Activated CD4-positive, alpha-beta memory T cell treated with anti-CD3 and anti-CD28 coated beads, Interleukin-2, amount 10 ng/mL, durations not matched to agents 7 days and 5 days (primary cell): ENCODE results near the gene SLC6A3. TPM values are rescaled to one million over a fixed set of nuclear protein-coding genes. Genes with fewer than 3 reads are reported as not detected.

Source experiments
- CTCF ChIA-PET: fragments of 350-600 bp; sonication (Branson Sonifier 250); formaldehyde crosslinking; loops from one replicate; lab custom pipeline; 2021; ENCODE audit warnings: antibody characterized with exemption, inconsistent platforms; lab: Charles Lee
- POLR2A ChIA-PET: fragments of 350-600 bp; sonication (Branson Sonifier 250); formaldehyde crosslinking; loops from one replicate; lab custom pipeline; 2021; ENCODE audit warnings: antibody characterized with exemption; lab: Charles Lee
- DNase-seq: peaks from one replicate; pipeline ENCODE4 v3.0.0-alpha.2; 2020
- H3K27ac Mint-ChIP-seq: one replicate; pipeline ENCODE4 v1.8.0; 2021; ENCODE audit warnings: mild to moderate bottlenecking, mixed read lengths
- H3K27me3 Mint-ChIP-seq: one replicate; pipeline ENCODE4 v1.8.0; 2021; ENCODE audit warnings: mixed read lengths
- H3K36me3 Mint-ChIP-seq: one replicate; pipeline ENCODE4 v1.8.0; 2021; ENCODE audit warnings: low read depth, mixed read lengths
- H3K4me1 Mint-ChIP-seq: one replicate; pipeline ENCODE4 v1.8.0; 2021; ENCODE audit warnings: mixed read lengths
- H3K4me3 Mint-ChIP-seq: one replicate; pipeline ENCODE4 v1.8.0; 2021; ENCODE audit warnings: mild to moderate bottlenecking, mixed read lengths
- H3K9me3 Mint-ChIP-seq: one replicate; pipeline ENCODE4 v1.8.0; 2021; ENCODE audit warnings: mixed read lengths
- total RNA-seq, 2 experiments: library from RNA; stranded (reverse); gene quantifications; one replicate each; pipeline ENCODE4 v1.2.3, GENCODE V29; 2021

SLC6A3 gene
- total RNA-seq, 2 experiments from 2014 or later: not detected

- Mint-ChIP-seq H3K4me3 (no peak overlapping the region), H3K9me3 (peaks cover 3% of the 10 kb centered on the region), H3K27me3 (peaks cover 27% of the 10 kb centered on the region), H3K4me1 (no peaks in the 10 kb centered on the region), H3K36me3 (no peaks in the 10 kb centered on the region), H3K27ac (no peak overlapping the region)
- POLR2A ChIA-PET: no interaction called here
- DNase-seq: no peak
- CTCF ChIA-PET: no interaction called here
These were observed 5.1 kb downstream of the SLC6A3 start for GRCh38 chr5:1440098-1440493.

GRCh38 chr5:1439388-1440097, 5.7 kb downstream of the SLC6A3 start:
- Mint-ChIP-seq H3K27me3 (peaks cover 24% of the 10 kb centered on the region), H3K27ac (no peak overlapping the region), H3K36me3 (no peaks in the 10 kb centered on the region), H3K9me3 (peaks cover 3% of the 10 kb centered on the region), H3K4me1 (no peaks in the 10 kb centered on the region), H3K4me3 (no peak overlapping the region)
- CTCF ChIA-PET: no interaction called here
- no peak for DNase-seq
- POLR2A ChIA-PET: no interaction called here

- CTCF ChIA-PET: no interaction called here
- Mint-ChIP-seq H3K27ac (no peak overlapping the region), H3K27me3 (peaks cover 20% of the 10 kb centered on the region), H3K36me3 (no peaks in the 10 kb centered on the region), H3K4me3 (no peak overlapping the region), H3K9me3 (peaks cover 3% of the 10 kb centered on the region), H3K4me1 (no peaks in the 10 kb centered on the region)
- DNase-seq: no peak
- POLR2A ChIA-PET: no interaction called here
These were observed 6.4 kb downstream of the SLC6A3 start for GRCh38 chr5:1438871-1439270.

GRCh38 chr5:1437876-1438559, 7.2 kb downstream of the SLC6A3 start:
- DNase-seq: no peak
- peaks cover 11% of the 10 kb centered on the region for H3K27me3 Mint-ChIP-seq
- H3K27ac Mint-ChIP-seq: no peak overlapping the region
- ChIA-PET CTCF (no interaction called here), POLR2A (no interaction called here)
- peaks cover 9% of the 10 kb centered on the region for H3K9me3 Mint-ChIP-seq
- H3K4me1 Mint-ChIP-seq: no peaks in the 10 kb centered on the region
- H3K4me3 Mint-ChIP-seq: no peak overlapping the region
- H3K36me3 Mint-ChIP-seq: no peaks in the 10 kb centered on the region

- H3K9me3 Mint-ChIP-seq: peaks cover 9% of the 10 kb centered on the region
- POLR2A ChIA-PET: no interaction called here
- no peaks in the 10 kb centered on the region for H3K36me3 Mint-ChIP-seq
- no peak for DNase-seq
- H3K4me1 Mint-ChIP-seq: no peaks in the 10 kb centered on the region
- peaks cover 6% of the 10 kb centered on the region for H3K27me3 Mint-ChIP-seq
- H3K27ac Mint-ChIP-seq: no peak overlapping the region
- H3K4me3 Mint-ChIP-seq: no peak overlapping the region
- CTCF ChIA-PET: no interaction called here
These were observed 7.9 kb downstream of the SLC6A3 start for GRCh38 chr5:1437226-1437829.

- Mint-ChIP-seq H3K4me1 (no peaks in the 10 kb centered on the region), H3K27me3 (peaks cover 6% of the 10 kb centered on the region), H3K4me3 (no peak overlapping the region), H3K36me3 (no peaks in the 10 kb centered on the region), H3K9me3 (peaks cover 9% of the 10 kb centered on the region), H3K27ac (no peak overlapping the region)
- ChIA-PET POLR2A (no interaction called here), CTCF (no interaction called here)
- DNase-seq: no peak
These were observed 8.6 kb downstream of the SLC6A3 start for GRCh38 chr5:1436681-1437080.

- no peak overlapping the region for H3K27ac Mint-ChIP-seq
- H3K9me3 Mint-ChIP-seq: peaks cover 9% of the 10 kb centered on the region
- no peaks in the 10 kb centered on the region for H3K36me3 Mint-ChIP-seq
- no peaks in the 10 kb centered on the region for H3K4me1 Mint-ChIP-seq
- ChIA-PET CTCF (no interaction called here), POLR2A (no interaction called here)
- DNase-seq: no peak
- H3K4me3 Mint-ChIP-seq: no peak overlapping the region
- H3K27me3 Mint-ChIP-seq: peaks cover 6% of the 10 kb centered on the region
These were observed 9.2 kb downstream of the SLC6A3 start for GRCh38 chr5:1436036-1436435.

GRCh38 chr5:1435369-1435768, 9.9 kb downstream of the SLC6A3 start:
- Mint-ChIP-seq H3K36me3 (no peaks in the 10 kb centered on the region), H3K4me1 (no peaks in the 10 kb centered on the region), H3K27ac (no peak overlapping the region), H3K4me3 (no peak overlapping the region), H3K9me3 (peaks cover 9% of the 10 kb centered on the region), H3K27me3 (peaks cover 4% of the 10 kb centered on the region)
- POLR2A ChIA-PET: no interaction called here
- DNase-seq: no peak
- CTCF ChIA-PET: no interaction called here

- no peak overlapping the region for H3K27ac Mint-ChIP-seq
- peaks cover 6% of the 10 kb centered on the region for H3K36me3 Mint-ChIP-seq
- no peak for DNase-seq
- H3K9me3 Mint-ChIP-seq: peaks cover 26% of the 10 kb centered on the region
- CTCF ChIA-PET: no interaction called here
- H3K27me3 Mint-ChIP-seq: no peaks in the 10 kb centered on the region
- POLR2A ChIA-PET: no interaction called here
- no peak overlapping the region for H3K4me3 Mint-ChIP-seq
- no peaks in the 10 kb centered on the region for H3K4me1 Mint-ChIP-seq
These were observed 12.9 kb downstream of the SLC6A3 start for GRCh38 chr5:1432296-1432695.

GRCh38 chr5:1431896-1432295, 13.3 kb downstream of the SLC6A3 start:
- POLR2A ChIA-PET: no interaction called here
- CTCF ChIA-PET: no interaction called here
- no peak overlapping the region for H3K4me3 Mint-ChIP-seq
- H3K9me3 Mint-ChIP-seq: peaks cover 29% of the 10 kb centered on the region
- no peaks in the 10 kb centered on the region for H3K4me1 Mint-ChIP-seq
- H3K36me3 Mint-ChIP-seq: peaks cover 6% of the 10 kb centered on the region
- DNase-seq: no peak
- H3K27me3 Mint-ChIP-seq: no peaks in the 10 kb centered on the region
- no peak overlapping the region for H3K27ac Mint-ChIP-seq

GRCh38 chr5:1431021-1431811, 14.0 kb downstream of the SLC6A3 start:
- Mint-ChIP-seq H3K27ac (no peak overlapping the region), H3K9me3 (peaks cover 34% of the 10 kb centered on the region), H3K4me3 (no peak overlapping the region), H3K27me3 (no peaks in the 10 kb centered on the region), H3K36me3 (peaks cover 6% of the 10 kb centered on the region), H3K4me1 (no peaks in the 10 kb centered on the region)
- ChIA-PET CTCF (no interaction called here), POLR2A (no interaction called here)
- no peak for DNase-seq

- CTCF ChIA-PET: no interaction called here
- peaks cover 6% of the 10 kb centered on the region for H3K36me3 Mint-ChIP-seq
- H3K4me1 Mint-ChIP-seq: no peaks in the 10 kb centered on the region
- H3K9me3 Mint-ChIP-seq: peaks cover 34% of the 10 kb centered on the region
- no peak for DNase-seq
- no peak overlapping the region for H3K27ac Mint-ChIP-seq
- H3K4me3 Mint-ChIP-seq: no peak overlapping the region
- POLR2A ChIA-PET: no interaction called here
- no peaks in the 10 kb centered on the region for H3K27me3 Mint-ChIP-seq
These were observed 15.0 kb downstream of the SLC6A3 start for GRCh38 chr5:1430121-1430795.

GRCh38 chr5:1429496-1429895, 15.7 kb downstream of the SLC6A3 start:
- H3K4me1 Mint-ChIP-seq: no peaks in the 10 kb centered on the region
- H3K9me3 Mint-ChIP-seq: peaks cover 34% of the 10 kb centered on the region
- peaks cover 6% of the 10 kb centered on the region for H3K36me3 Mint-ChIP-seq
- POLR2A ChIA-PET: no interaction called here
- H3K27ac Mint-ChIP-seq: no peak overlapping the region
- no peaks in the 10 kb centered on the region for H3K27me3 Mint-ChIP-seq
- no peak for DNase-seq
- no peak overlapping the region for H3K4me3 Mint-ChIP-seq
- CTCF ChIA-PET: no interaction called here
